ENCODE results near the gene RFPL1.

RFPL1 gene

DNA sequence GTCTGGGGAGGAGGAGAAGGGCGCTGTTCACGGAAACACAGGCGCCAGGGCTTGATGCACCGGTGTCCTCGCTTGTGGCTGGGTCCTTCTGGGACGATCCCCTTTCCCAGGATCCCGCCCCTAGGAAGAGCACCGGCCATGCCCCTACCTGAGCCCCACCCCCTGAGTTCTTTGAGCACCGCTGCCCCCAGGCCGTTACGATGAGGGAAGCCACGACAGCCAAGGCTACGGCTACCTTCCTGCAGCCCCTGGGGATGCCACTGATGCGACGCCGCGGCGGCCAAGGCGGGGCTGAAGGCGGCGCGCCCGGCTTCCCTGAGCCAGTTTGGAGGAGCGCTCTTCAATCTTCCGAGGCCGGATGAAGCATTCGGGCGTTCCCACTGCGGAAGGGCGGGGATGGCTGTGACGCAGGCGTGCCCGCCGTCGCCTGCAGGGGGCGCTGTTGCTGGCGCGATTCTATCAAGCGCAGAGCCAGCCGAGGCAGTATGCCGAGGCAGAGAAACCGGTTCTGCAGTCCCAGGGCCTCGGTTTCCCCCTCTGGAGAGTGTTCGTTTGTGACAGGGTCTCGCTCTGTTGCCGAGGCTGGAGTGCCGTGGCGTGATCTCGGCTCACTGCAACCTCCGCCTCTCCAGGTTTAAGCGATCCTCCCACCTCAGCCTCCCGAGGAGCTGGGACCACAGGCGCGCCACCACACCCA is 31.9 kb downstream of the RFPL1 start:
- H3K9me2 ChIP-seq (replicated peaks; ENCODE audit: control insufficient read depth, low read length): no peaks in the 10 kb centered on the region
- no peaks in the 10 kb centered on the region for H3K79me2 ChIP-seq (ENCODE audit: control insufficient read depth, low read length)
- peaks cover 7% of the 10 kb centered on the region for H3K4me1 ChIP-seq (ENCODE audit: control insufficient read depth, low read length)
- peaks cover 4% of the 10 kb centered on the region; the same call in 1 of the 2 replicates for H4K20me1 ChIP-seq (ENCODE audit: control insufficient read depth, insufficient read depth, low read depth, low read length)
- no peak for TF ChIP-seq EZH2phosphoT487 (IDR thresholded peaks at IDR 0.05; ENCODE audit: borderline replicate concordance, low read length)
- TF ChIP-seq, protein P1, sequence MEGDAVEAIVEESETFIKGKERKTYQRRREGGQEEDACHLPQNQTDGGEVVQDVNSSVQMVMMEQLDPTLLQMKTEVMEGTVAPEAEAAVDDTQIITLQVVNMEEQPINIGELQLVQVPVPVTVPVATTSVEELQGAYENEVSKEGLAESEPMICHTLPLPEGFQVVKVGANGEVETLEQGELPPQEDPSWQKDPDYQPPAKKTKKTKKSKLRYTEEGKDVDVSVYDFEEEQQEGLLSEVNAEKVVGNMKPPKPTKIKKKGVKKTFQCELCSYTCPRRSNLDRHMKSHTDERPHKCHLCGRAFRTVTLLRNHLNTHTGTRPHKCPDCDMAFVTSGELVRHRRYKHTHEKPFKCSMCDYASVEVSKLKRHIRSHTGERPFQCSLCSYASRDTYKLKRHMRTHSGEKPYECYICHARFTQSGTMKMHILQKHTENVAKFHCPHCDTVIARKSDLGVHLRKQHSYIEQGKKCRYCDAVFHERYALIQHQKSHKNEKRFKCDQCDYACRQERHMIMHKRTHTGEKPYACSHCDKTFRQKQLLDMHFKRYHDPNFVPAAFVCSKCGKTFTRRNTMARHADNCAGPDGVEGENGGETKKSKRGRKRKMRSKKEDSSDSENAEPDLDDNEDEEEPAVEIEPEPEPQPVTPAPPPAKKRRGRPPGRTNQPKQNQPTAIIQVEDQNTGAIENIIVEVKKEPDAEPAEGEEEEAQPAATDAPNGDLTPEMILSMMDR (IDR thresholded peaks at IDR 0.05; ENCODE audit: low read depth, low read length, poor library complexity, severe bottlenecking): peak; percentile 91
- peak overlapping the region; percentile 61 for H3K4me2 ChIP-seq (ENCODE audit: low read length)
- H3K36me3 ChIP-seq (ENCODE audit: control insufficient read depth, low read length): no peaks in the 10 kb centered on the region
- H3K27me3 ChIP-seq (ENCODE audit: control insufficient read depth, low read length): peaks cover 52% of the 10 kb centered on the region
- H3K9me3 ChIP-seq (ENCODE audit: control insufficient read depth, insufficient read depth, low read length): no peaks in the 10 kb centered on the region
- no peaks in the 10 kb centered on the region for H3F3A ChIP-seq (ENCODE audit: control insufficient read depth, insufficient read depth)
- H3K27ac ChIP-seq (ENCODE audit: low read depth, low read length): no peak overlapping the region
- H3K4me3 ChIP-seq (ENCODE audit: low read length): peak overlapping the region; percentile 47

DNA sequence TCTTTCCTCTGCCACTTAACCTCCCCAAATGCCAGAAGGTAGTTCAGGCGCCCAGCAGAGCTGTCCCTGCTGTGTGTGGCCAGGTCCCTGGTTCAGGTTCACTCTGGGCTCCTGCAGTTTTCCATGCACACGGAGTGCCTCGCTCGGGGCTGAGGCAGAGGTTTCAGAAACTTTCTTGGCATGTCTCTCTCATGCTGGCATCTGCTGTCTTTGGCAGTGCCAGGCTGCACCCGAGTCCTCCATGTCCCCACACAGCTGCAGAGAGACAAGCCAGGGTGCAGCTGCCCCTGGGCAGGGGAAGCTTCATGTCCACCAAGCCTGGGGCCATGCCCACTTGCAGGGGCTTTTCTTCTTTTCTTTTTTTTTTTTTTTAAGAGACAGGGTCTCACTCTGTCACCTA is 34.6 kb downstream of the RFPL1 start:
- H3K27me3 ChIP-seq (ENCODE audit: control insufficient read depth, low read length): peaks cover 72% of the 10 kb centered on the region
- H3K4me2 ChIP-seq (ENCODE audit: low read length): no peak overlapping the region
- H3K9me3 ChIP-seq (ENCODE audit: control insufficient read depth, insufficient read depth, low read length): no peaks in the 10 kb centered on the region
- H3K4me1 ChIP-seq (ENCODE audit: control insufficient read depth, low read length): peaks cover 24% of the 10 kb centered on the region
- H3F3A ChIP-seq (ENCODE audit: control insufficient read depth, insufficient read depth): no peaks in the 10 kb centered on the region
- no peaks in the 10 kb centered on the region for H3K9me2 ChIP-seq (replicated peaks; ENCODE audit: control insufficient read depth, low read length)
- no peak overlapping the region for H3K27ac ChIP-seq (ENCODE audit: low read depth, low read length)
- H3K36me3 ChIP-seq (ENCODE audit: control insufficient read depth, low read length): no peaks in the 10 kb centered on the region
- peaks cover 8% of the 10 kb centered on the region for H4K20me1 ChIP-seq (ENCODE audit: control insufficient read depth, insufficient read depth, low read depth, low read length)
- no peak for TF ChIP-seq EZH2phosphoT487 (IDR thresholded peaks at IDR 0.05; ENCODE audit: borderline replicate concordance, low read length)
- TF ChIP-seq, protein P1 (IDR thresholded peaks at IDR 0.05; ENCODE audit: low read depth, low read length, poor library complexity, severe bottlenecking): no peak
- no peaks in the 10 kb centered on the region for H3K79me2 ChIP-seq (ENCODE audit: control insufficient read depth, low read length)
- H3K4me3 ChIP-seq (ENCODE audit: low read length): no peak overlapping the region

DNA sequence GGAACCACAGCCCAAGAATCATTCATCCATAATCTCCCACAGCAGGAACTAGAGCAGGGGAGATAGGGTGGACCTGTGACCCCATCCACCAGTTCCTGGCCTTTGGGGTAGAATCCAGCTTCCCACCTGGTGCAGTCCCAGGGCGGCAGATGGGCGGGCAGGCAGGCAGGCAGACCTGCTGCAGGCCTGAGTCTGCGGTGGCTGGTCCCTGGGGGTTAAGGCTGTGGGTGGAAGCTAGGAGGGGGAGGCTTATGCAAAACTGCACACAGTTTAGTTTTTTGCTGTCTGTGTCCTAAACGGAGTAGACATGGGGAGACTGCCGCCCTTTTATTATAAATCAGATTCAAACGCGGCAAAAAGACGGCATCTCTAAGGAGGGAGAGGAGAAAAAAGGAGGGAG is 37.2 kb downstream of the RFPL1 start:
- H3K27ac ChIP-seq (ENCODE audit: low read depth, low read length): no peak overlapping the region
- no peaks in the 10 kb centered on the region for H3K9me2 ChIP-seq (replicated peaks; ENCODE audit: control insufficient read depth, low read length)
- H3K27me3 ChIP-seq (ENCODE audit: control insufficient read depth, low read length): peaks cover 58% of the 10 kb centered on the region
- no peak for TF ChIP-seq EZH2phosphoT487 (IDR thresholded peaks at IDR 0.05; ENCODE audit: borderline replicate concordance, low read length)
- TF ChIP-seq, protein P1 (IDR thresholded peaks at IDR 0.05; ENCODE audit: low read depth, low read length, poor library complexity, severe bottlenecking): no peak
- no peaks in the 10 kb centered on the region for H3F3A ChIP-seq (ENCODE audit: control insufficient read depth, insufficient read depth)
- H3K79me2 ChIP-seq (ENCODE audit: control insufficient read depth, low read length): no peaks in the 10 kb centered on the region
- H4K20me1 ChIP-seq (ENCODE audit: control insufficient read depth, insufficient read depth, low read depth, low read length): peaks cover 3% of the 10 kb centered on the region
- no peaks in the 10 kb centered on the region for H3K9me3 ChIP-seq (ENCODE audit: control insufficient read depth, insufficient read depth, low read length)
- H3K4me2 ChIP-seq (ENCODE audit: low read length): peak overlapping the region; percentile 51
- no peaks in the 10 kb centered on the region for H3K36me3 ChIP-seq (ENCODE audit: control insufficient read depth, low read length)
- peak overlapping the region; percentile 19 for H3K4me3 ChIP-seq (ENCODE audit: low read length)
- peaks cover 19% of the 10 kb centered on the region for H3K4me1 ChIP-seq (ENCODE audit: control insufficient read depth, low read length)
